Transverse colon (tissue), 4 donors: ENCODE data around the gene HOXB7.

Source experiments
- POLR2A ChIP-seq: fragments of 450-650 bp; IDR thresholded peaks from one replicate; pipeline ENCODE4 v1.6.1; 2016; ENCODE audit warnings: antibody characterized with exemption, mild to moderate bottlenecking, moderate library complexity
- POLR2AphosphoS5 ChIP-seq, 3 donors: sonication (generic); formaldehyde crosslinking; IDR thresholded peaks; one replicate each; pipeline ENCODE4 v1.6.1; 2016; ENCODE audit warnings: antibody characterized with exemption in 3 of 3
- TF ChIP-seq, protein P1 (sequence below), 5 experiments: fragments of 200-600 bp in 3 of 5; fragments of 450-650 bp in 2 of 5; sonication (generic) in 3 of 5; IDR thresholded peaks; 1 replicate in 2 of 5; 2 replicates in 3 of 5; pipeline ENCODE4 v1.5.1; 2016 to 2017; ENCODE audit warnings: antibody characterized with exemption in 5 of 5, inconsistent platforms in 3 of 5, mild to moderate bottlenecking in 2 of 5, moderate library complexity in 1 of 5

DNA sequence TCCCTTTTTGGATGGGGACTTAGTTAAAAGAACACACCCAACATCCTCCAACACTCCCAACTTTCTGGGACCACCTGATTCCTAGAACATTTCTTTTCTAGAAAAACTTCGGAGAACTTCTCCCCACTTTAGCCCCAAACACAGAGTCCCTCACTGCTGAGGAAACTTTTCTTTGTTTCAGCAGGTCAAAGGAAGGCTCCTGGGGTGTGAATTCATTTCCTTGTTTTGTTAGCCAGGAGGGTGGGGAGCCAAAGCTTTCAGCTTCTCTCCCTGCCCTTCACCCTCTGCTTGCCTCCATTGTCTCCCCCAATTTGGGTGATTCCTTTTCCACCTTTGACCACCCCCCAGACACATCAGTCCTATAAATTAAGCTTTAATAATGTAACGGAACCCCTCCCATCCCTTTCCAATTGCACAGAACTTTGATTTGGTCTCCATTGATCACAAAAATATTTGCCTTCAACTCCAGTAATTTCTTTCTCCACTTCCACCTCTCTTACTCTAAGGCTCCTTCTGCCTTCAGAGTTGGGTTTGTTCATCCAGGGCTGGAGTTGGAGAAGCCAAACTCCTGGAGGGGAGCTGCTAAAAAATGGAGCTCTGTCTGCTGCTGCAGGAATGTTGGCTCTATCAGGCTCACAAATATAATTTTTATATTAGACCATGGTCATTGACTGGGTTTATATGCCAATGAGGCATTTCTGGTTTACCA, 43.0 kb downstream of the HOXB7 start:
- TF ChIP-seq, protein P1, sequence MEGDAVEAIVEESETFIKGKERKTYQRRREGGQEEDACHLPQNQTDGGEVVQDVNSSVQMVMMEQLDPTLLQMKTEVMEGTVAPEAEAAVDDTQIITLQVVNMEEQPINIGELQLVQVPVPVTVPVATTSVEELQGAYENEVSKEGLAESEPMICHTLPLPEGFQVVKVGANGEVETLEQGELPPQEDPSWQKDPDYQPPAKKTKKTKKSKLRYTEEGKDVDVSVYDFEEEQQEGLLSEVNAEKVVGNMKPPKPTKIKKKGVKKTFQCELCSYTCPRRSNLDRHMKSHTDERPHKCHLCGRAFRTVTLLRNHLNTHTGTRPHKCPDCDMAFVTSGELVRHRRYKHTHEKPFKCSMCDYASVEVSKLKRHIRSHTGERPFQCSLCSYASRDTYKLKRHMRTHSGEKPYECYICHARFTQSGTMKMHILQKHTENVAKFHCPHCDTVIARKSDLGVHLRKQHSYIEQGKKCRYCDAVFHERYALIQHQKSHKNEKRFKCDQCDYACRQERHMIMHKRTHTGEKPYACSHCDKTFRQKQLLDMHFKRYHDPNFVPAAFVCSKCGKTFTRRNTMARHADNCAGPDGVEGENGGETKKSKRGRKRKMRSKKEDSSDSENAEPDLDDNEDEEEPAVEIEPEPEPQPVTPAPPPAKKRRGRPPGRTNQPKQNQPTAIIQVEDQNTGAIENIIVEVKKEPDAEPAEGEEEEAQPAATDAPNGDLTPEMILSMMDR (IDR thresholded peaks at IDR 0.05): no peak
- TF ChIP-seq POLR2A: no peak
- no peak for TF ChIP-seq POLR2AphosphoS5 (IDR thresholded peaks at IDR 0.05)
